Fibroblast of lung (primary cell): ENCODE data around the gene TCF4. TPM values are rescaled to one million over a fixed set of nuclear protein-coding genes. Genes with fewer than 3 reads are reported as not detected.

Experiments
- DNase-seq, 2 donors: peaks; one replicate each; pipeline versions ENCODE4 v3.0.0 to v3.0.0-alpha.2; 2010; ENCODE audit warnings: low read depth in 2 of 2
- H2AFZ ChIP-seq: 2 replicates; pipeline ENCODE4 v1.5.1; 2012; ENCODE audit warnings: low read length, control low read depth, inconsistent platforms
- H3K27ac ChIP-seq: 2 replicates; pipeline ENCODE4 v1.5.1; 2011; ENCODE audit warnings: low read length, control low read depth; ENCODE audit not compliant: insufficient read depth
- H3K27me3 ChIP-seq: 2 replicates; pipeline ENCODE4 v1.5.1; 2011; ENCODE audit warnings: mild to moderate bottlenecking, low read length; ENCODE audit not compliant: control insufficient read depth, insufficient read depth
- H3K36me3 ChIP-seq: 2 replicates; pipeline ENCODE4 v1.5.1; 2011; ENCODE audit warnings: low read length; ENCODE audit not compliant: control insufficient read depth, insufficient read depth
- H3K4me1 ChIP-seq: 2 replicates; pipeline ENCODE4 v1.5.1; 2011; ENCODE audit warnings: low read length; ENCODE audit not compliant: control insufficient read depth, insufficient read depth; ENCODE audit errors: extremely low read depth
- H3K4me2 ChIP-seq: 2 replicates; pipeline ENCODE4 v1.5.1; 2011; ENCODE audit warnings: low read length, control low read depth; ENCODE audit not compliant: insufficient read depth; ENCODE audit errors: extremely low read depth
- H3K4me3 ChIP-seq, 4 experiments: fragments of 200-600 bp in 1 of 4; sonication (generic) in 1 of 4; replicated peaks in 1 of 4; 2 replicates each; pipeline ENCODE4 v1.5.1; 2011 to 2016; ENCODE audit warnings: low read length in 4 of 4, low read depth in 3 of 4, mild to moderate bottlenecking in 3 of 4, control low read depth in 2 of 4, inconsistent platforms in 1 of 4, mixed read lengths in 1 of 4; ENCODE audit not compliant: insufficient read depth in 1 of 4; ENCODE audit errors: control extremely low read depth in 1 of 4
- H3K79me2 ChIP-seq: 2 replicates; pipeline ENCODE4 v1.5.1; 2012; ENCODE audit warnings: mild to moderate bottlenecking, low read length, inconsistent platforms; ENCODE audit not compliant: control insufficient read depth, insufficient read depth
- H3K9ac ChIP-seq: 2 replicates; pipeline ENCODE4 v1.5.1; 2011; ENCODE audit warnings: mild to moderate bottlenecking, low read length, control low read depth; ENCODE audit not compliant: insufficient read depth
- H3K9me3 ChIP-seq: 2 replicates; pipeline ENCODE4 v1.5.1; 2012; ENCODE audit warnings: low read depth, low read length; ENCODE audit not compliant: control insufficient read depth, insufficient read depth
- H4K20me1 ChIP-seq: 2 replicates; pipeline ENCODE4 v1.5.1; 2011; ENCODE audit warnings: low read length; ENCODE audit not compliant: control insufficient read depth, insufficient read depth; ENCODE audit errors: extremely low read depth
- EZH2 ChIP-seq: IDR thresholded peaks from 2 replicates; pipeline ENCODE4 v1.5.1; 2012; ENCODE audit warnings: low read length, control low read depth, mild to moderate bottlenecking; ENCODE audit errors: missing control alignments
- polyA plus RNA-seq, 2 donors: library from polyadenylated mRNA; depleted of rRNA in 1 of 2; stranded (reverse) in 1 of 2; unstranded in 1 of 2; fragments of >200 nt; gene quantifications; 2 replicates each; pipeline ENCODE4 v1.2.1, GENCODE V29; 2011 to 2012; ENCODE audit warnings: missing spikeins in 1 of 2
- total RNA-seq: library from RNA; depleted of rRNA; stranded (reverse); fragments of >200 nt; gene quantifications from 2 replicates; pipeline ENCODE4 v1.2.1, GENCODE V29; 2014
- TF ChIP-seq, protein P1 (sequence below), 2 donors: IDR thresholded peaks in 1 of 2; conservative IDR thresholded peaks in 1 of 2; 1 replicate in 1 of 2; 2 replicates in 1 of 2; pipeline ENCODE4 v1.5.1; 2011 to 2012; ENCODE audit warnings: low read length in 2 of 2, control low read depth in 1 of 2, inconsistent platforms in 1 of 2, low read depth in 1 of 2, mild to moderate bottlenecking in 1 of 2

The TCF4 gene
- total and polyA plus RNA-seq, 2 donors (not counting 1 experiment from before 2014, with no cell fraction given) = 48.9 to 57.6 TPM

DNA sequence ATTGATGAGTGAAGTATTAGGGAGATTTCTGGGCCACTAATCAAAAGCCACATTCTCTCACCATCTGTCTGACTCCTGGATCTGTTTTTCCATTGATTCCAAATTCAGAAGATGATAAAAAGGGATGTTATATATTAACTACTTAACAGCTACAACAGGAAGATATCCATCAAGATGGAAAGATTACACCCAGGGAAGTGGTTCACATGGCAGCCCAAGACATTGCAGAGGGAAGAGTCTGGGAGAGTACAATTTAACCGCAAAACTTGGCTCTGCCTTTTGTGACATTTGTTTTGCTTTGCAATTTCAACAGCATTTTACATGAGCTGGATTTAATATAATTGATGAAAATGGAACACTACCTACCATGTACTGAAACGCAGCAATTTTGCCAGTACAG, 22.5 kb upstream of the TCF4 start:
- H2AFZ ChIP-seq = no peak overlapping the region
- no peaks in the 10 kb centered on the region for H3K4me1 ChIP-seq
- H3K27me3 ChIP-seq = no peaks in the 10 kb centered on the region
- H3K9me3 ChIP-seq = no peaks in the 10 kb centered on the region
- H3K79me2 ChIP-seq = no peaks in the 10 kb centered on the region
- no peak overlapping the region for H3K4me3 ChIP-seq
- H4K20me1 ChIP-seq = no peaks in the 10 kb centered on the region
- H3K4me2 ChIP-seq = no peak overlapping the region
- no peak for DNase-seq
- H3K9ac ChIP-seq = no peak overlapping the region
- TF ChIP-seq EZH2 = no peak
- TF ChIP-seq, protein P1, sequence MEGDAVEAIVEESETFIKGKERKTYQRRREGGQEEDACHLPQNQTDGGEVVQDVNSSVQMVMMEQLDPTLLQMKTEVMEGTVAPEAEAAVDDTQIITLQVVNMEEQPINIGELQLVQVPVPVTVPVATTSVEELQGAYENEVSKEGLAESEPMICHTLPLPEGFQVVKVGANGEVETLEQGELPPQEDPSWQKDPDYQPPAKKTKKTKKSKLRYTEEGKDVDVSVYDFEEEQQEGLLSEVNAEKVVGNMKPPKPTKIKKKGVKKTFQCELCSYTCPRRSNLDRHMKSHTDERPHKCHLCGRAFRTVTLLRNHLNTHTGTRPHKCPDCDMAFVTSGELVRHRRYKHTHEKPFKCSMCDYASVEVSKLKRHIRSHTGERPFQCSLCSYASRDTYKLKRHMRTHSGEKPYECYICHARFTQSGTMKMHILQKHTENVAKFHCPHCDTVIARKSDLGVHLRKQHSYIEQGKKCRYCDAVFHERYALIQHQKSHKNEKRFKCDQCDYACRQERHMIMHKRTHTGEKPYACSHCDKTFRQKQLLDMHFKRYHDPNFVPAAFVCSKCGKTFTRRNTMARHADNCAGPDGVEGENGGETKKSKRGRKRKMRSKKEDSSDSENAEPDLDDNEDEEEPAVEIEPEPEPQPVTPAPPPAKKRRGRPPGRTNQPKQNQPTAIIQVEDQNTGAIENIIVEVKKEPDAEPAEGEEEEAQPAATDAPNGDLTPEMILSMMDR (conservative IDR thresholded peaks at IDR 0.05 in 1 of 2, IDR thresholded peaks at IDR 0.05 in 1 of 2; ENCODE audit: low read depth in 1 of 2, low read length in 2 of 2) = no peak
- H3K27ac ChIP-seq = no peak overlapping the region
- no peaks in the 10 kb centered on the region for H3K36me3 ChIP-seq

DNA sequence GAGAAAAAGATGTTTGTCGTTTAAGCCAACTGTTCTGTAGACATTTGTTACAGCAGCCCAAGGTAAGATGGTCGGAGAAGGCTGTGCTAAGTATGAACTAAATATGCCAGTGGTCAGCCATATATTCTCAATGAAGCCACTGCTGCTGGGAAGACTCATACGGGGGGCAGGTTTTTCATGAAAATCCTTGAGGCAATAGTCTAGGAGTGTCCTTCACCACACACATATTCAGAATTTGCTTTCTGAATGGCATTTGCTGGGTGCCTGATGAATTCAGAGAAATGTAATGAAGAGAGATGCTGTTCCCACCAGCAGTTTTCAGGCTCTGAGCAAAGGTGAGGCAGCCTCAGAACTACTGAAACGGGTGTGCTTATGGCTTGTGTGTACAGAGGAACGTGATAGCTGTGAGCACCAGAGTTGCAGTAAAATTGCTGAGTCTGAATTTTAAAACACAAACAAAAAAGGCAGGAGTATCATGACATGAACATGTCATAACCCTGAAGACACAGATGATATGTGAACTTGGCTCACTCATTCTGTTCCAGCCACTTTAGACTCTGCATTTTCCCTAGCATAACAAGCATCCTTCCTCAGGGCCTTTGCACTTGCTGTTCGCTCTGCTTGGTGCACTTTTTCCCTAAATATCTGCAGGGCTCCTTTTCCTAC, 21.3 kb upstream of the TCF4 start:
- no peak overlapping the region for H3K4me3 ChIP-seq
- no peak overlapping the region for H3K27ac ChIP-seq
- H3K9me3 ChIP-seq = no peaks in the 10 kb centered on the region
- H3K9ac ChIP-seq = no peak overlapping the region
- TF ChIP-seq, protein P1 (conservative IDR thresholded peaks at IDR 0.05 in 1 of 2, IDR thresholded peaks at IDR 0.05 in 1 of 2; ENCODE audit: low read depth in 1 of 2, low read length in 2 of 2) = no peak
- no peak for TF ChIP-seq EZH2
- no peaks in the 10 kb centered on the region for H3K36me3 ChIP-seq
- no peaks in the 10 kb centered on the region for H3K79me2 ChIP-seq
- H3K4me1 ChIP-seq = no peaks in the 10 kb centered on the region
- H3K27me3 ChIP-seq = no peaks in the 10 kb centered on the region
- no peak overlapping the region for H3K4me2 ChIP-seq
- H2AFZ ChIP-seq = no peak overlapping the region
- H4K20me1 ChIP-seq = no peaks in the 10 kb centered on the region
- no peak for DNase-seq

DNA sequence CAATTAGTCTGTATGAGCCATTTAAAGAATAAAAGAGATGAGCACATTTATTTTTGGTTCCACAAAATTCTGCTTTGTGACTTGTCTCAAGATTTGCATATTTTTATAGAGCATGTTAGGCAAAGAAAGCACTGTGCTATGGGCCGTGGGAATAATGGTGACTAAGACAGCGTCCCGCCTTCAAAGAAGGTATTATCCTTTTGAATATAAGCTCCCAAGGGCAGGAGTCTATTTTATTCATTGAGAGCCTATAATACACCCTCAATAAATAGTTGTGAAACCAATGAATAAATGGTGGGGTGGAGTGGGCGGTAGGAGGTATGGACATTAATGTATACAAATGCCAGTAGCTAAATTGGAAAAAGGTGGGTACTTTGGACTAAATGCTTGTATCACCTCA, 20.5 kb upstream of the TCF4 start:
- Histone ChIP-seq H4K20me1 (no peaks in the 10 kb centered on the region), H3K9me3 (no peaks in the 10 kb centered on the region), H3K4me3 (no peak overlapping the region), H3K9ac (no peak overlapping the region), H2AFZ (no peak overlapping the region), H3K27me3 (no peaks in the 10 kb centered on the region), H3K27ac (no peak overlapping the region), H3K79me2 (no peaks in the 10 kb centered on the region), H3K4me2 (no peak overlapping the region), H3K4me1 (no peaks in the 10 kb centered on the region), H3K36me3 (no peaks in the 10 kb centered on the region)
- DNase-seq = no peak
- TF ChIP-seq EZH2 = no peak
- TF ChIP-seq, protein P1 (conservative IDR thresholded peaks at IDR 0.05 in 1 of 2, IDR thresholded peaks at IDR 0.05 in 1 of 2; ENCODE audit: low read depth in 1 of 2, low read length in 2 of 2) = no peak
